ENCODE data around the gene PLAC8L1.
"Not testable (repeated sequence)": the region's sequence is repeated elsewhere in the genome, so short reads cannot be mapped to it uniquely, and the experiment has no call there.

Gene PLAC8L1, protein sequence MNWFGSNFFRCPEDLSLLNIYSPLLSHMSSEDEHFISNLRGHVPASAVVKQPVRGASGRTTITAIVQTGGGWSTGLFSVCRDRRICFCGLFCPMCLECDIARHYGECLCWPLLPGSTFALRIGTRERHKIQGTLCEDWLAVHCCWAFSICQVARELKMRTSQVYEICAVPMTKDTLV

DNA sequence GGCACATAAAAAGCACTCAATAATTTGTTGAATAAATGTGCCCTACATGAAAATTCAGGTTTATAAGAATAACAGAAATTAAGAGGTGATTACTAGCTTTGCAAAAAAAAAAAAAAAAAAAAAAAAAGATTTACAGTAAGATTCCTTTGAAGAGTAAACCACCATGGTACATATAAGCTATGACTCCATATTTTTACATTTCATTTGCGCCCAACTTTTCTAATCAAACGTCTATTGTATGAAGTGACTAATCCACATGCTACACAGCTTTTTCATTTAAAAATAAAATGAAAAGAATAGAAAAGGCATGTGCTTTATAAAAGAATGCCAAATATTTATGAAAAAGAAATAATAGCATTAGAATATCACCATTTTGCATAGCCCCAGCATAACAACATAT is at the start of gene PLAC8L1:
TSS of gene PLAC8L1 (minus strand) at position 101 of the 400 bp plus-strand sequence. CDS start 1,266 bp downstream, outside the sequence.
- Mint-ChIP-seq H3K4me3 (no peak within 1 kb of the TSS), H3K4me1 (peaks cover 0 to 10% of the 10 kb centered on the region in 2 donors), H3K9me3 (no peaks in the 10 kb centered on the region), H3K27ac (no peak within 1 kb of the TSS), H3K36me3 (peaks cover 19 to 32% of the 10 kb centered on the region in 2 donors), H3K27me3 (no peaks in the 10 kb centered on the region)
- DNase-seq = no peak
- ATAC-seq (replicated peaks) = no peak

DNA sequence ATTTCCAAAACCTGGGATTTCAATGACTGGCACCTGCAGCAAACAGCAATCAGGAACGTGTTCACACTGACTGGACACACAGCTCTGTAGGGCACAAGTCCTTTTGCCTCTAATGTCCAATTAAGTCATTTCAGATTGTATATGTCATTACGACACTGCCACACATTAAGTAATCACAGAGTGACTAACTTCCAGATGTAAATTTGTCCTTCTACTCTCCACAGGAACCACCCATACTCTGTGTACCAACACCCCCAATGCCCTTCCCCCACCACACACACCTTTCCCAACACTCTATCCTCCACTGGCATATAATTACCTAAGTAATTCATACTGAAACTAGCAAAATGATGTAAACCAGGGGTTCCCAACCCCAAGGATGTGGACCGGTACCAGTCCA is 46.6 kb upstream of the PLAC8L1 start:
- Mint-ChIP-seq H3K27ac (peak overlapping the region; percentile 25), H3K36me3 (peaks cover 30 to 53% of the 10 kb centered on the region in 2 donors), H3K9me3 (no peaks in the 10 kb centered on the region), H3K4me1 (no peaks in the 10 kb centered on the region), H3K27me3 (no peaks in the 10 kb centered on the region), H3K4me3 (no peak overlapping the region)
- DNase-seq (no peak), ATAC-seq (replicated peaks) (no peak)

DNA sequence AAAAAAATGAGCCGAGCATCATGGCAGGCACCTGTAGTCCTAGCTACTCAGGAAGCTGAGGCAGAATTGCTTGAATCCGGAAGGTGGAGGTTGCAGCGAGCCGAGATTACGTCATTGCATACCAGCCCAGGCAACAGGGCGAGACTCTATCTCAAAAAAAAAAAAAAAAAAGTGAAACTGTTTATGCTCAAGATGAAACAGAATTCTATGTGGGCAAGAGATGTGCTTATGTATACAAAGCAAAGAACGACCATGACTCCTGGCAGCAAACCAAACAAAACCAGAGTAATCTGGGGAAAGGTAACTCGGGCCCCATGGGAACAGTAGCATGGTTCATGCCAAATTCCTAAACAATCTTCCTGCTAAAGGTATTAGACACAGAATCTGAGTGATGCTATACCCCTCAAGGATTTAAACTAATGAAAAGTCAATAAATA is 32.6 kb upstream of the PLAC8L1 start:
- Mint-ChIP-seq H3K4me1 (no peaks in the 10 kb centered on the region), H3K36me3 (peaks cover 19 to 44% of the 10 kb centered on the region in 2 donors), H3K27me3 (no peaks in the 10 kb centered on the region), H3K9me3 (no peaks in the 10 kb centered on the region), H3K27ac (no peak overlapping the region), H3K4me3 (no peak overlapping the region)
- no peak for ATAC-seq (replicated peaks)
- no peak for DNase-seq

DNA sequence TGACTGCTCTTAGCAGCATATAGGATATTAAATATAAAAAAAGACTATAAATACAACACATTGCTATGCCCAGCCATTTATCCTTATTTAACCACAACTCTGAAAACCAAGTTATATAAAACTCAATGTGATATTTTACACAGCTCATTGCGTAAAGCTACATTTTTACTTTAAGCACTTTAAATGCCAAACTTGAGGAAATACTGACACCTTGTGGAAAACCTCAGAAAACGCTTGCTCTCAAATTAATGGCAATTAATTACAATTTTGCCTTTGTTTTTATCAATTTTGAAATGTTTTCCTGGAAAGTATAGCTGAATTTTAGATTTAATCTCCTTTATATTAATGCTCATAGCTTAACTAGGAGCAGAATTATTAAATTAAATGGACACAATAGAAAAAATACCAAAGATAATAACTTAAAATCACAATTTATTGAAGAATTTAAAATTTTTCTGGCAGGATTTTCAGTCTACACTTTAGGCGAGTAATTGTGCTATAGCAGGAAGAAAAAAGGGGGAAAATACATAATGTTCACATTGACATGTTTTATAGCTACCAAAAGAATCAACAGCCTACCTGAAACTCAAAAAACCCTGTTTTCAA is 25.2 kb upstream of the PLAC8L1 start:
- H3K36me3 Mint-ChIP-seq = peaks cover 18 to 34% of the 10 kb centered on the region in 2 donors
- ATAC-seq (replicated peaks) (no peak), DNase-seq (no peak)
- H3K9me3 Mint-ChIP-seq = no peaks in the 10 kb centered on the region
- H3K4me1 Mint-ChIP-seq = no peaks in the 10 kb centered on the region
- no peak overlapping the region for H3K27ac Mint-ChIP-seq
- H3K4me3 Mint-ChIP-seq = no peak overlapping the region
- no peaks in the 10 kb centered on the region for H3K27me3 Mint-ChIP-seq

DNA sequence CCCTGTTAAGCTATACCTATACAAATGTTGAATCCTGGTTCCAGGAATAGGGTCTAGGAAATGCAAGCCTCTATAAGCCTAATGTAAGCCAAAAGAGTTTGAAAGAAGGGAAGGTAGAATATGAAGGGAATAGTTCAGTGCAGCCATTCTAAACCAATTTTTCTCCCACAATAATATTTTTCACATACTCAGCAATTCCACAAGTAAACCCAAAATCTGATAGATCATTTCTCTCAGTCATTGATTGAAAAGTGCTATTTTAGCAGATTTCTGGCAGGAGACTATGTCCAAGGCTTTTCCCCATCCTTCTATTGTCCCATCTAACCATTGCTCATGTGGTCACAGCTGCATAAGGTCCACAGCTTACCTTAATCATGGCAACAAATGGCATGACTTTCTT is 20.7 kb upstream of the PLAC8L1 start:
- Mint-ChIP-seq H3K27me3 (no peaks in the 10 kb centered on the region), H3K36me3 (peaks cover 31 to 45% of the 10 kb centered on the region in 2 donors), H3K4me1 (no peaks in the 10 kb centered on the region), H3K9me3 (no peaks in the 10 kb centered on the region), H3K4me3 (no peak overlapping the region), H3K27ac (no peak overlapping the region)
- DNase-seq (no peak), ATAC-seq (replicated peaks) (no peak)

DNA sequence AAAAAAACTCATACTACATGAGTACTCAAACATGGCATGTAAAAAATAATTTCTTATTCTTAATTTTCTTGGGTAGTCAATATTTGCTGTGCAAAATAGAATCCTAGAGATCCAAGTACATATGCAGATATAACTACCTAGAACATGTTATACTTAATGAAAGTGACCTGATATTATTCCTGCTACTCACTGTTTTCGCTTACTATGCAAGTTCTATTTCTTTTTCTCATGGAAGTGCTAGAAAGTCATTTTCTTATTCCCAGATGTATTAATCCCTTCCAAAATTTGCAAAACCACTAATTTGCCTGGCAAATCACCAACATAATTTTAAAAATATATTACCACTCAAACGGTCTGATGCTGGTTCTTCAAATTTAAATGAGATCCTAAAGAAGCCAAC is 19.2 kb upstream of the PLAC8L1 start:
- H3K27me3 Mint-ChIP-seq = no peaks in the 10 kb centered on the region

DNA sequence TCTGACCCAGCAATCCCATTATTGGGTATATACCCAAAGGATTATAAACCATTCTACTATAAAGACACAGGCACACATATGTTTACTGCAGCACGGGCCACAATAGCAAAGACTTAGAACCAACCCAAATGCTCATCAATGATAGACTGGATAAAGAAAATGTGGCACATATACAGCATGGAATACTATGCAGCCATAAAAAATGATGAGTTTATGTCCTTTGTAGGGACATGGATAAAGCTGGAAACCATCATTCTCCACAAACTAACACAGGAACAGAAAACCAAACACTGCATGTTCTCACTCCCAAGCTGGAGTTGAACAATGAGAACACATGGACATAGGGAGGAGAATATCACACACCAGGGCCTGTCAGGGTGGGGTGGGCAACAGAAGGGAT is 16.1 kb upstream of the PLAC8L1 start:
- H3K27me3 Mint-ChIP-seq; H3K9me3 Mint-ChIP-seq; ATAC-seq (replicated peaks); H3K4me1 Mint-ChIP-seq; H3K4me3 Mint-ChIP-seq; H3K27ac Mint-ChIP-seq; DNase-seq: not testable (repeated sequence)
- peaks cover 56 to 76% of the 10 kb centered on the region in 2 donors for H3K36me3 Mint-ChIP-seq

More for the DNA sequence above, 19.2 kb upstream of the PLAC8L1 start:
- H3K36me3 Mint-ChIP-seq = peaks cover 39 to 57% of the 10 kb centered on the region in 2 donors
- H3K9me3 Mint-ChIP-seq = no peaks in the 10 kb centered on the region
- no peaks in the 10 kb centered on the region for H3K4me1 Mint-ChIP-seq
- H3K27ac Mint-ChIP-seq = no peak overlapping the region
- ATAC-seq (replicated peaks) = no peak
- no peak overlapping the region for H3K4me3 Mint-ChIP-seq
- DNase-seq = no peak

DNA sequence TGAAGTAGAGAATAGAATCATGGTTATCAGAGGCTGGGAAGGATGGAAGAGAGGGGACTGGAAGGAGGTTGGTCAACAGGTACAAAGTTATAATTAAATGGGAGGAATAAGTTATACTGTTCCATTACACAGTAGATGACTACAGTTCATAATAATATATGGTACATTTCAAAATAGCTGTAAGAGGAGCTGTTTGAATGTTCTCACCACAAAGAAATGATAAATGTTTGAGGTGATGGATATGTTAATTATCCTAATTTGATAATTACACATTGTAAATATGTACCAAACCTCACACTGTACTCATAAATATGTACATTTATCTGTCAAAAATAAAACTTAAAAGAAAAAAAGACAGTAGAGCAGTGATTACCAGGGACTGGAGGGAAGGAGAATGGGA is 12.9 kb upstream of the PLAC8L1 start:
- ATAC-seq (replicated peaks) (no peak), DNase-seq (no peak)
- H3K4me1 Mint-ChIP-seq = no peaks in the 10 kb centered on the region
- H3K36me3 Mint-ChIP-seq = peaks cover 48 to 72% of the 10 kb centered on the region in 2 donors
- no peak overlapping the region for H3K27ac Mint-ChIP-seq
- no peaks in the 10 kb centered on the region for H3K9me3 Mint-ChIP-seq
- H3K27me3 Mint-ChIP-seq = no peaks in the 10 kb centered on the region
- no peak overlapping the region for H3K4me3 Mint-ChIP-seq

DNA sequence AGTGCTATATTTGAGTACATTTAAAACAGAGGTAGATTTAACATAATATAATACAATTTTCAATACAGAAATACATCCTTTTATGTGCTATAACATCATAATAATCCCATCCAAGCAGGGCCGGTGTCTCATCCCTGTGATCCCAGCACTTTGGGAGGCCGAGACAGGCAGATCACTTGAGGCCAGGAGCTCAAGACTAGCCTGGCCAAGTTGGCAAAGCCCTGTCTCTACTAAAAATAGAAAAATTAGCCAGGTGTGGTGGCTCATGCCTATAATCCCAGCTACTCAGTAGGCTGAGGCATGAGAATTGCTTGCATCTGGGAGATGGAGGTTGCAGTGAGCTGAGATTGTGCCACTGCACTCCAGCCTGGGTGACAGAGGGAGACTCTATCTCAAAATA is 11.8 kb upstream of the PLAC8L1 start:
- not testable (repeated sequence) for DNase-seq; H3K4me3 Mint-ChIP-seq; H3K27me3 Mint-ChIP-seq; ATAC-seq (replicated peaks); H3K27ac Mint-ChIP-seq; H3K4me1 Mint-ChIP-seq; H3K9me3 Mint-ChIP-seq
- peaks cover 42 to 61% of the 10 kb centered on the region in 2 donors for H3K36me3 Mint-ChIP-seq

DNA sequence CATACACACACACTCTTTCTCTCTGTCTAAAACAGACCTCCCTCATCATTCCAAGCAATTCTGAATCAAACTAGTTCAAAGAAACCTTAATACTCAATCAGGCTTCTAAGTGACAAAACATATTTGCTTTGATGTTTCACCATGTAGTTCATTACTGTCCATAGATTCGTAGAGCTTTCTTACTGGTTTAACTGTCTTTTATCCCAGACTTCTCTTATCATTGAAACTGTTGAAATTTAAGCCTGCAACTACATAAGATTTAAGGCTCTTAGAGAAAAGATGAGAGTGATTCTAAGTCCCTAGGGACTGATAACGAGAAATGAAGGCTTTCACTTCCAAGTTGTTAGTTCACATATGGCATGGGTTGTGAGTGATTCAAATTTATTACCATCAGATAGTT is 11.0 kb upstream of the PLAC8L1 start:
- H3K9me3 Mint-ChIP-seq = no peaks in the 10 kb centered on the region
- no peak for ATAC-seq (replicated peaks)
- no peak overlapping the region for H3K4me3 Mint-ChIP-seq
- no peak for DNase-seq
- H3K27ac Mint-ChIP-seq = no peak overlapping the region
- H3K36me3 Mint-ChIP-seq = peaks cover 35 to 53% of the 10 kb centered on the region in 2 donors
- no peaks in the 10 kb centered on the region for H3K27me3 Mint-ChIP-seq
- no peaks in the 10 kb centered on the region for H3K4me1 Mint-ChIP-seq

DNA sequence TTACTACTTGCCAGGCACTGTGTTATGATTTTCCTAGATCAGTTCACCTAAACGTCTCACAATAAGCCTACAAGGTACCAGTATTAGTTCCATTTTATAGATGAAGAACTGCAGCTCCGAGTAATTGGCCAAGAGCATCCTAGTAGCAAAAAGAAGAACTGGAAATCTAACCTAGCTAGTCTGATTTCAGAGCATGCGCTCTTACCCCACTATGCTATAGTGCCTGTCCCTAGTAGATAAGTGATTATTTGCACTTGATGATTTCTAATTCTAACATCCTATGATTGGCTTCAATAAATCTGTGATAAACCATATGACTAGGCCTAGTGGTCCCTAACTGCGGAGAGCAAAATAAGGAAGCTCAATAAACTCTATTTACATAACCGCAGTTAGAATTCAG is 7.1 kb upstream of the PLAC8L1 start:
- no peak for DNase-seq
- H3K4me3 Mint-ChIP-seq = no peak overlapping the region
- no peak overlapping the region for H3K27ac Mint-ChIP-seq

DNA sequence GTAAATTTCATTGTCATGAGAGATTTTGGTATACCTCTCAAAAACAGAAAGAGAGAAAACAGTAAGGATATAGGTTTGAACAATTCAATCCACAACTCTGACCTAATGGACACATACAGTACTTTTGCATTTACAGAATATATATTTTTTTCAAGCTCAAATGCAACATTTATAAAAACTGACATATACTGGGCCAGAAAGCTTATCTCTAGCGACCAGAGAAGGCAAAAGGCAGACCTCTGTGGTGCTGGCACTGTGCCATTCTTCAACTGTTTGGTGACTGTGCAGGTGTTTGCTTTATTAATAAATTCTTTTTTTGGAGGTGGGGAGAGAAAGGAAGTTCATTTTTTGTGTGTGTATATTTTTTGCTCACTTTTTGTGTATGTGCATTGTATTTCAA is 6.0 kb upstream of the PLAC8L1 start:
- Mint-ChIP-seq H3K9me3 (no peaks in the 10 kb centered on the region), H3K4me3 (no peak overlapping the region), H3K4me1 (peaks cover 0 to 10% of the 10 kb centered on the region in 2 donors), H3K36me3 (peaks cover 9 to 21% of the 10 kb centered on the region in 2 donors), H3K27me3 (no peaks in the 10 kb centered on the region), H3K27ac (no peak overlapping the region)
- DNase-seq = no peak
- ATAC-seq (replicated peaks) = no peak

More for the DNA sequence above, 7.1 kb upstream of the PLAC8L1 start:
- Mint-ChIP-seq H3K9me3 (no peaks in the 10 kb centered on the region), H3K4me1 (peaks cover 0 to 4% of the 10 kb centered on the region in 2 donors), H3K36me3 (peaks cover 13 to 26% of the 10 kb centered on the region in 2 donors), H3K27me3 (no peaks in the 10 kb centered on the region)
- no peak for ATAC-seq (replicated peaks)

DNA sequence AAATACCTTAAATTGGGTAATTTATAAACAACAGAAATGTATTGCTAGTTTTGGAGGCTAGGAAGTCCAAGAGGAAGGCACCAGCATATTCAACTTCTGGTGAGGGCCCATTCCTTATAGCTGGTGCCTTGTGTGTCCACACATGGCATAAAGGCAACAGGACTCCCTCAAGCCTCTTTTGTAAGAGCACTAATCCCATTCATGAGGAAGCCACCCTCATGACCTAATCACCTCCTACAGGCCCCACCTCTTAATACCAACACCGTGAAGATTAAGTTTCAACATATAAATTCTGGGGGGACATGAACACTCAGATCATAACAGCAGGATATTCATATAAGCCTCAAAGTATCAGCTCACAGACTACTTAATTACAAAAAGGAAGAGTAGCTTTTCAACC is 4.0 kb upstream of the PLAC8L1 start:
- Mint-ChIP-seq H3K36me3 (peaks cover 12 to 21% of the 10 kb centered on the region in 2 donors), H3K4me3 (no peak overlapping the region), H3K27me3 (no peaks in the 10 kb centered on the region), H3K9me3 (no peaks in the 10 kb centered on the region), H3K27ac (no peak overlapping the region), H3K4me1 (peaks cover 0 to 10% of the 10 kb centered on the region in 2 donors)
- DNase-seq (no peak), ATAC-seq (replicated peaks) (no peak)

DNA sequence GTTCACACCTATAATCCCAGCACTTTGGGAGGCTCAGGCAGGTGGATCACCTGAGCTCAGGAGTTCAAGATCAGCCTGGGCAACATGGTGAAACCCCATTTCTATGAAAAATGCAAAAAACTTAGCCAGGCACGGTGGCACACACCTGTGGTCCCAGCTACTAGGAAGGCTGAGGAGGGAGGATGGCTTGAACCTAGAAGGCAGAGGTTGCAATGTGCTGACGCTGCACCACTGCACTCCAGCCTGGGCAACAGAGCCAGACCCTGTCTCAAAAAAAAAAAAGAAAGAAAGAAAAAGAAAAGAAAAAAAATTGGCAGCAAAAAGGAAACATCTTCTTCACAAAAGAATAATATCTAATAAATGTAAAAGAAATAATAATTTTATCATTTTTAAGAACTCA is 3.5 kb upstream of the PLAC8L1 start:
- not testable (repeated sequence) for H3K9me3 Mint-ChIP-seq; H3K27me3 Mint-ChIP-seq; H3K27ac Mint-ChIP-seq; H3K4me3 Mint-ChIP-seq; DNase-seq; ATAC-seq (replicated peaks); H3K4me1 Mint-ChIP-seq
- peaks cover 15 to 22% of the 10 kb centered on the region in 2 donors for H3K36me3 Mint-ChIP-seq

DNA sequence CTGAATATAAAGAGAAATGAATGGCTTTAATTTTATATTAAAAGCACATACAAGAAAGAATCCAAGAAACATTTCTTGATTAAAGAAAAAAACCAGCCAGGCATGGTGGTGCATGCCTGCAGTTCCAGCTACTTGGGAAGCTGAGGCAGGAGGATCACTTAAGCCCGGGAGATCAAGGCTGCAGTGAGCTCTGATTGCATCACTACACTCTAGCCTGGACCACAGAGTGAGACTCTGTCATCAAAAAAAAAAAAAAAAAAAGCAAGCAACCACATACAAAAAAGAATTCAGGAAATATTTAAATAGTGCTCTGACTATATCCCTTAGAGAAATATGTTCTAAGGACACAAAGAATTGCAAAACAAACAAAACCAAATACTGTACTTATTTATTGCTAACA is 2.5 kb upstream of the PLAC8L1 start:
- Mint-ChIP-seq H3K4me1 (peaks cover 0 to 10% of the 10 kb centered on the region in 2 donors), H3K36me3 (peaks cover 17 to 26% of the 10 kb centered on the region in 2 donors), H3K27me3 (no peaks in the 10 kb centered on the region), H3K4me3 (no peak overlapping the region), H3K27ac (no peak overlapping the region), H3K9me3 (no peaks in the 10 kb centered on the region)
- ATAC-seq (replicated peaks) (no peak), DNase-seq (no peak)
